ENCODE results near the gene ENOX2. TPM values are rescaled to one million over a fixed set of nuclear protein-coding genes. Genes with fewer than 3 reads are reported as not detected.
"Not testable (repeated sequence)": the region's sequence is repeated elsewhere in the genome, so short reads cannot be mapped to it uniquely, and the experiment has no call there.

ENOX2 gene, protein sequence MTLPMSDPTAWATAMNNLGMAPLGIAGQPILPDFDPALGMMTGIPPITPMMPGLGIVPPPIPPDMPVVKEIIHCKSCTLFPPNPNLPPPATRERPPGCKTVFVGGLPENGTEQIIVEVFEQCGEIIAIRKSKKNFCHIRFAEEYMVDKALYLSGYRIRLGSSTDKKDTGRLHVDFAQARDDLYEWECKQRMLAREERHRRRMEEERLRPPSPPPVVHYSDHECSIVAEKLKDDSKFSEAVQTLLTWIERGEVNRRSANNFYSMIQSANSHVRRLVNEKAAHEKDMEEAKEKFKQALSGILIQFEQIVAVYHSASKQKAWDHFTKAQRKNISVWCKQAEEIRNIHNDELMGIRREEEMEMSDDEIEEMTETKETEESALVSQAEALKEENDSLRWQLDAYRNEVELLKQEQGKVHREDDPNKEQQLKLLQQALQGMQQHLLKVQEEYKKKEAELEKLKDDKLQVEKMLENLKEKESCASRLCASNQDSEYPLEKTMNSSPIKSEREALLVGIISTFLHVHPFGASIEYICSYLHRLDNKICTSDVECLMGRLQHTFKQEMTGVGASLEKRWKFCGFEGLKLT
- polyA plus RNA-seq (2012; ENCODE audit: insufficient read depth, insufficient read length, low read depth): 10.0 TPM

DNA sequence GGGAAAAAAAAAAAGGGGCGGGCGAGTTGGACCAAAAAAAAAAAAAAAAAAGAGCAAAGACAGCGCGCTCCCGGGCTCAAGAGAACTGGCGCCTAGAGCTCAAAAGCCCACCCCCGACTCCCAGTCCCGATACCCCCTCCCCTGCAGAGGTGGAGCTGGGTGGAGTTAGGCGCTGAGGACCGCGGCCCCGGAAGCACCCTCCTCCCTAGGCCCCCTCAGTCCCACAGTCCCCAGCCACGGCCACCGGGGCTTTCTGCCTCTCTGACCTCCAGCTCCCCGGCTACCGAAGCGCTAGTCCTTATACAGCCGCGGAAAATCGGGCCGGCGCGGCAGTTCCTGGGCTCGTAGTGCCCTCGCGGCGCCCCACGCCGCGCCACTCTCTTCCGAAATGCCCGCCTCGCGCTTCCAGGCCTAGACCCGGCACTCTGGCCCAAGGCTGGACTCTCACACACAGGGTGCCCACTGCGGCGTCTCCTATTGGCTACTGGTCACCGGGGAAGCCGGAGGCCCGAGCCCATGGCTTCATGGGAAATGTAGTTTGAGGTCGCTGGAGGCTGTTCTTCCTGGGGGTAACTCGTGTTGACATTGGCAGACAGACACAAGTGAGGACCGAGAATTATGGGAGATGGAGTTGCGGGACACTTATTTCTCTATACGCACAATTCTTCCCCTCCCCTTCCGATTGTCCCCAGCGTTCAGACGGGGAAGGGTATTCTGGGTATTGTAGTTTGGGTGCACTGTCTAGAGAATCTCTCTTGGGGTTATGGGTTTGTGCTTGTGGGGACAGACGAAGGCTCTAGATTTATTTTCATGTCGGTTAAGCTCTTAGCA is at the start of gene ENOX2:
ENOX2 (minus strand) TSS at position 427 of the 831 bp plus-strand sequence. CDS start 199,993 bp downstream, outside the sequence.
- peak within 1 kb of the TSS; percentile 69 for H3K4me3 ChIP-seq (ENCODE audit: low read depth, low read length)
- no peaks in the 10 kb centered on the region for H3K4me1 ChIP-seq
- no peaks in the 10 kb centered on the region for H3K36me3 ChIP-seq
- TF ChIP-seq, protein P1, sequence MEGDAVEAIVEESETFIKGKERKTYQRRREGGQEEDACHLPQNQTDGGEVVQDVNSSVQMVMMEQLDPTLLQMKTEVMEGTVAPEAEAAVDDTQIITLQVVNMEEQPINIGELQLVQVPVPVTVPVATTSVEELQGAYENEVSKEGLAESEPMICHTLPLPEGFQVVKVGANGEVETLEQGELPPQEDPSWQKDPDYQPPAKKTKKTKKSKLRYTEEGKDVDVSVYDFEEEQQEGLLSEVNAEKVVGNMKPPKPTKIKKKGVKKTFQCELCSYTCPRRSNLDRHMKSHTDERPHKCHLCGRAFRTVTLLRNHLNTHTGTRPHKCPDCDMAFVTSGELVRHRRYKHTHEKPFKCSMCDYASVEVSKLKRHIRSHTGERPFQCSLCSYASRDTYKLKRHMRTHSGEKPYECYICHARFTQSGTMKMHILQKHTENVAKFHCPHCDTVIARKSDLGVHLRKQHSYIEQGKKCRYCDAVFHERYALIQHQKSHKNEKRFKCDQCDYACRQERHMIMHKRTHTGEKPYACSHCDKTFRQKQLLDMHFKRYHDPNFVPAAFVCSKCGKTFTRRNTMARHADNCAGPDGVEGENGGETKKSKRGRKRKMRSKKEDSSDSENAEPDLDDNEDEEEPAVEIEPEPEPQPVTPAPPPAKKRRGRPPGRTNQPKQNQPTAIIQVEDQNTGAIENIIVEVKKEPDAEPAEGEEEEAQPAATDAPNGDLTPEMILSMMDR (IDR thresholded peaks at IDR 0.05; ENCODE audit: low read depth, low read length): no peak
- H3K27me3 ChIP-seq: no peaks in the 10 kb centered on the region
- DNase-seq: peak; percentile 92
- no peaks in the 10 kb centered on the region for H3K9me3 ChIP-seq

DNA sequence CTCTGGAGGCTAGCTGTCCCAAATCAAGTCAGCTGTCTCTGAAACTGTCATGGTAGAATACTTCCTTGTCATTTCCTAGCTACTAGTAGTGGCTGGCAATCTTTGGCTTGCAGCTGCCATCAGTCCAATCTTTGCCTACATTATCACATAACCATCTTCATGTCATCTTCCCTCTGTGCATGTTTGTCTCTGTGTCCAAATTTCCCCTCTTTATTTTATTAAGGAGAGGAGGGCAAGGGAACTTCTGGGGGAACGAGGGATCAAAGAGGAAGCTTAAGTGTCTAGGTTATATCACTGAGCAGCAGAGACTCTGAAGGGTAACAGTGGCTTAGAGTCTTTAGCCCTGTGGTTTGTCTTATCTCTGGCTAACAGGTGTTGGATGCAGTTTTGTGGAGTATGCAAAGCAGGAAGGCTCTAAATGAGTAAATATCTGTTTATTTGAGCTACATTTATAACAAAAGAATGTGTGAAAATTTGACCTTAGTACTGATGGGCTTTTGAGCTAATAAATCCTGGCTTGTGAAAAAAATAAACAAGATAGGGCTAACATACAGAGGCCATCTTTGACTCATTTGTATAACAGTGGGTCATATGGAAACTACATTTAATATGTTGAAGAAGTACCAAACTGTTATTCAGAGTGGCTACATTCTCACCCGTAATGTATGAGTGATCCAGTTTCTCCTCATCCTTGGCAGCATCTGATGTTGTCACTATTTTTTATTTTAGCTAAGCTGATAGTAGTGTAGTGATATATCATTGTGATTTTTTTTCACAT is 49.4 kb upstream of the ENOX2 start:
- no peaks in the 10 kb centered on the region for H3K27me3 ChIP-seq
- H3K36me3 ChIP-seq: no peaks in the 10 kb centered on the region
- H3K4me3 ChIP-seq (ENCODE audit: low read depth, low read length): no peak overlapping the region
- TF ChIP-seq, protein P1 (IDR thresholded peaks at IDR 0.05; ENCODE audit: low read depth, low read length): no peak
- DNase-seq: no peak
- H3K9me3 ChIP-seq: no peaks in the 10 kb centered on the region
- H3K4me1 ChIP-seq: no peaks in the 10 kb centered on the region

GRCh38 chrX:130944230-130944629 is 41.2 kb upstream of the ENOX2 start:
- Histone ChIP-seq H3K9me3 (no peaks in the 10 kb centered on the region), H3K36me3 (no peaks in the 10 kb centered on the region), H3K4me1 (no peaks in the 10 kb centered on the region), H3K27me3 (no peaks in the 10 kb centered on the region), H3K4me3 (ENCODE audit: low read depth, low read length) (no peak overlapping the region)
- TF ChIP-seq, protein P1 (IDR thresholded peaks at IDR 0.05; ENCODE audit: low read depth, low read length): no peak
- DNase-seq: no peak

GRCh38 chrX:130937101-130937500 is 34.1 kb upstream of the ENOX2 start:
- no peak for DNase-seq
- H3K4me3 ChIP-seq (ENCODE audit: low read depth, low read length): no peak overlapping the region
- H3K4me1 ChIP-seq: no peaks in the 10 kb centered on the region
- TF ChIP-seq, protein P1 (IDR thresholded peaks at IDR 0.05; ENCODE audit: low read depth, low read length): no peak
- H3K9me3 ChIP-seq: no peaks in the 10 kb centered on the region
- H3K36me3 ChIP-seq: no peaks in the 10 kb centered on the region
- no peaks in the 10 kb centered on the region for H3K27me3 ChIP-seq

DNA sequence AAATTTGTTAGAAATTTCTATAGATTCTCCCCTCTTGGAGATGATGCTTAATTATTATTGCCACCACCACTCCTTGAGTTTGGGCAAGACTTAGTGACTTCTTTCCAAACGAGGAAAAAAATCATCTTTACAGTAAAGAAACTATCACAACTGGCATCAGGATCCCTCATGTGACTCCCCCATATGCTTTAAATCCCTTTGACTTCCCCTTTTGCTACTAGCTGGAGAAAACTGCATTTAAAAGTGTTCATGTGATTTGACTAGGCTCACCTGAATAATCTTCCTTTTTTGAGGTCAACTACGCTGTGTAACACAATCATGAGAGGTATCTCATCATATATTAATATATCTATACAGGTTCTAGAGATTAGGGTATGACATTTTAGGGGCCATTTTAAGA is 30.3 kb upstream of the ENOX2 start:
- H3K9me3 ChIP-seq: no peaks in the 10 kb centered on the region
- H3K4me1 ChIP-seq: no peaks in the 10 kb centered on the region
- H3K36me3 ChIP-seq: no peaks in the 10 kb centered on the region
- H3K27me3 ChIP-seq: no peaks in the 10 kb centered on the region
- DNase-seq: no peak
- TF ChIP-seq, protein P1 (IDR thresholded peaks at IDR 0.05; ENCODE audit: low read depth, low read length): no peak
- H3K4me3 ChIP-seq (ENCODE audit: low read depth, low read length): no peak overlapping the region

GRCh38 chrX:130920405-130920804 is 17.4 kb upstream of the ENOX2 start:
- not testable (repeated sequence) for H3K27me3 ChIP-seq; H3K4me3 ChIP-seq (ENCODE audit: low read depth, low read length); H3K9me3 ChIP-seq; H3K4me1 ChIP-seq; H3K36me3 ChIP-seq; DNase-seq

GRCh38 chrX:130919676-130920075 is 16.7 kb upstream of the ENOX2 start:
- H3K4me3 ChIP-seq (ENCODE audit: low read depth, low read length); H3K27me3 ChIP-seq; H3K4me1 ChIP-seq; H3K9me3 ChIP-seq; H3K36me3 ChIP-seq; DNase-seq: not testable (repeated sequence)

- H3K36me3 ChIP-seq; DNase-seq; H3K4me3 ChIP-seq (ENCODE audit: low read depth, low read length); H3K9me3 ChIP-seq; H3K27me3 ChIP-seq; H3K4me1 ChIP-seq: not testable (repeated sequence)
Observed at GRCh38 chrX:130918498-130918897, 15.5 kb upstream of the ENOX2 start.

All from BE2C (cell line).